HepG2 (cell line): ENCODE results near the gene RASSF9.

Source experiments
- CEBPG ChIP-seq: IDR thresholded peaks from 2 replicates; pipeline ENCODE4 v1.6.1; 2016
- CHCHD3 ChIP-seq: sonication (generic); formaldehyde crosslinking; IDR thresholded peaks from 2 replicates; pipeline ENCODE4 v1.8.0; 2022; ENCODE audit warnings: mild to moderate bottlenecking, missing genetic modification reagents, moderate library complexity
- MYC ChIP-seq: sonication (generic); formaldehyde crosslinking; IDR thresholded peaks from 2 replicates; pipeline ENCODE4 v1.9.0; 2021; ENCODE audit warnings: missing genetic modification reagents, borderline replicate concordance
- NR1H2 ChIP-seq: sonication (generic); formaldehyde crosslinking; IDR thresholded peaks from 2 replicates; pipeline ENCODE4 v1.8.1; 2022; ENCODE audit warnings: low read depth, missing genetic modification reagents, borderline replicate concordance
- PHF20 ChIP-seq: sonication (generic); formaldehyde crosslinking; IDR thresholded peaks from 2 replicates; pipeline ENCODE4 v1.5.0; 2020; ENCODE audit warnings: mild to moderate bottlenecking, missing genetic modification reagents
- RELA ChIP-seq: sonication (generic); formaldehyde crosslinking; IDR thresholded peaks from 2 replicates; pipeline ENCODE4 v1.4.0; 2020; ENCODE audit warnings: missing genetic modification reagents
- SAP130 ChIP-seq: IDR thresholded peaks from 2 replicates; pipeline ENCODE4 v1.6.1; 2016; ENCODE audit warnings: low read depth
- ZBTB21 ChIP-seq: sonication (generic); formaldehyde crosslinking; IDR thresholded peaks from 2 replicates; pipeline ENCODE4 v1.4.0; 2020; ENCODE audit warnings: missing genetic modification reagents
- ZC3H13 ChIP-seq: sonication (generic); formaldehyde crosslinking; IDR thresholded peaks from 2 replicates; pipeline ENCODE4 v1.8.1; 2023; ENCODE audit warnings: mild to moderate bottlenecking, missing genetic modification reagents, moderate library complexity
- ZNF274 ChIP-seq: sonication (generic); formaldehyde crosslinking; IDR thresholded peaks from 2 replicates; pipeline ENCODE4 v1.5.1; 2020; ENCODE audit warnings: mild to moderate bottlenecking, missing genetic modification reagents
- ZNF512 ChIP-seq: sonication (generic); formaldehyde crosslinking; IDR thresholded peaks from 2 replicates; pipeline ENCODE4 v1.4.0; 2020; ENCODE audit warnings: mild to moderate bottlenecking, missing genetic modification reagents
- ZNF562 ChIP-seq: sonication (generic); formaldehyde crosslinking; IDR thresholded peaks from 2 replicates; pipeline ENCODE4 v1.8.0; 2022; ENCODE audit warnings: missing genetic modification reagents, borderline replicate concordance
- TF ChIP-seq, protein P1 (sequence below): sonication (generic); formaldehyde crosslinking; IDR thresholded peaks from 2 replicates; pipeline ENCODE4 v1.8.0; 2022; ENCODE audit warnings: missing genetic modification reagents, mild to moderate bottlenecking, moderate library complexity, borderline replicate concordance
- TF ChIP-seq, protein P2 (sequence below): sonication (generic); formaldehyde crosslinking; IDR thresholded peaks from 2 replicates; pipeline ENCODE4 v1.5.0; 2020; ENCODE audit warnings: mild to moderate bottlenecking, missing genetic modification reagents, moderate library complexity

DNA sequence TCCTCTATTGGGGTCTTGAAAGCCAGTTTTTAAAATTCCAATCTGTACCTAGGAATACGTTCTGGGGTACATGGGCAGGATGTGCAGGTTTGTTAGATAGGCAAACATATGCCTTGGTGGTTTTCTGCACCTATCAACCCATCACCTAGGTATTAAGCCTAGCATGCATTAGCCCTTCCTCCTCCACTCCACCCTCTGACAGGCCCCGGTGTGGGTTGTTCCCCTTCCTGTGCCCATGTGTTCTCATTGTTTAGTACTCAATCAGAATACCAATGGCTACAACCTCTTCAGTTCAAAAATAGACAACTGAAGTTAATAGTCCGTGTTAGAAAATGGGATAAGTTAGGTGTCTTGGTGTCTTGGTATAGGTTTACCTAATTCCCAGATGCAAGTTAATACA lies 41.2 kb upstream of the RASSF9 start:
- no peak for TF ChIP-seq NR1H2 (CRISPR knock-in tag)
- no peak for TF ChIP-seq ZNF274 (CRISPR knock-in tag)
- TF ChIP-seq SAP130 (CRISPR knock-in tag), result no peak
- no peak for TF ChIP-seq ZBTB21 (CRISPR knock-in tag)
- TF ChIP-seq ZNF562, result no peak
- TF ChIP-seq, protein P1, sequence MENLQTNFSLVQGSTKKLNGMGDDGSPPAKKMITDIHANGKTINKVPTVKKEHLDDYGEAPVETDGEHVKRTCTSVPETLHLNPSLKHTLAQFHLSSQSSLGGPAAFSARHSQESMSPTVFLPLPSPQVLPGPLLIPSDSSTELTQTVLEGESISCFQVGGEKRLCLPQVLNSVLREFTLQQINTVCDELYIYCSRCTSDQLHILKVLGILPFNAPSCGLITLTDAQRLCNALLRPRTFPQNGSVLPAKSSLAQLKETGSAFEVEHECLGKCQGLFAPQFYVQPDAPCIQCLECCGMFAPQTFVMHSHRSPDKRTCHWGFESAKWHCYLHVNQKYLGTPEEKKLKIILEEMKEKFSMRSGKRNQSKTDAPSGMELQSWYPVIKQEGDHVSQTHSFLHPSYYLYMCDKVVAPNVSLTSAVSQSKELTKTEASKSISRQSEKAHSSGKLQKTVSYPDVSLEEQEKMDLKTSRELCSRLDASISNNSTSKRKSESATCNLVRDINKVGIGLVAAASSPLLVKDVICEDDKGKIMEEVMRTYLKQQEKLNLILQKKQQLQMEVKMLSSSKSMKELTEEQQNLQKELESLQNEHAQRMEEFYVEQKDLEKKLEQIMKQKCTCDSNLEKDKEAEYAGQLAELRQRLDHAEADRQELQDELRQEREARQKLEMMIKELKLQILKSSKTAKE, result no peak
- no peak for TF ChIP-seq CHCHD3
- TF ChIP-seq MYC (CRISPR knock-in tag), result no peak
- TF ChIP-seq RELA, result no peak
- TF ChIP-seq PHF20 (CRISPR knock-in tag), result no peak
- TF ChIP-seq, protein P2, sequence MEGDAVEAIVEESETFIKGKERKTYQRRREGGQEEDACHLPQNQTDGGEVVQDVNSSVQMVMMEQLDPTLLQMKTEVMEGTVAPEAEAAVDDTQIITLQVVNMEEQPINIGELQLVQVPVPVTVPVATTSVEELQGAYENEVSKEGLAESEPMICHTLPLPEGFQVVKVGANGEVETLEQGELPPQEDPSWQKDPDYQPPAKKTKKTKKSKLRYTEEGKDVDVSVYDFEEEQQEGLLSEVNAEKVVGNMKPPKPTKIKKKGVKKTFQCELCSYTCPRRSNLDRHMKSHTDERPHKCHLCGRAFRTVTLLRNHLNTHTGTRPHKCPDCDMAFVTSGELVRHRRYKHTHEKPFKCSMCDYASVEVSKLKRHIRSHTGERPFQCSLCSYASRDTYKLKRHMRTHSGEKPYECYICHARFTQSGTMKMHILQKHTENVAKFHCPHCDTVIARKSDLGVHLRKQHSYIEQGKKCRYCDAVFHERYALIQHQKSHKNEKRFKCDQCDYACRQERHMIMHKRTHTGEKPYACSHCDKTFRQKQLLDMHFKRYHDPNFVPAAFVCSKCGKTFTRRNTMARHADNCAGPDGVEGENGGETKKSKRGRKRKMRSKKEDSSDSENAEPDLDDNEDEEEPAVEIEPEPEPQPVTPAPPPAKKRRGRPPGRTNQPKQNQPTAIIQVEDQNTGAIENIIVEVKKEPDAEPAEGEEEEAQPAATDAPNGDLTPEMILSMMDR (CRISPR knock-in tag), result no peak
- TF ChIP-seq ZNF512, result no peak
- TF ChIP-seq ZC3H13, result no peak
- no peak for TF ChIP-seq CEBPG
